NCI-H2107 (cell line): ENCODE results near the gene SV2C.

Source experiments
- DNase-seq: peaks from one replicate; lab custom pipeline; 2025; lab: John Stamatoyannopoulos, UW

The SV2C gene

GRCh38 chr5:76384189-76384588, 301.0 kb downstream of the SV2C start:
- no peak for DNase-seq

- DNase-seq: no peak
Observed at GRCh38 chr5:76384705-76385104, 301.5 kb downstream of the SV2C start.

GRCh38 chr5:76385540-76385939, 302.4 kb downstream of the SV2C start:
- no peak for DNase-seq

- no peak for DNase-seq
Observed at GRCh38 chr5:76386360-76386759, 303.2 kb downstream of the SV2C start.

GRCh38 chr5:76388236-76388635, 305.1 kb downstream of the SV2C start:
- no peak for DNase-seq

DNA sequence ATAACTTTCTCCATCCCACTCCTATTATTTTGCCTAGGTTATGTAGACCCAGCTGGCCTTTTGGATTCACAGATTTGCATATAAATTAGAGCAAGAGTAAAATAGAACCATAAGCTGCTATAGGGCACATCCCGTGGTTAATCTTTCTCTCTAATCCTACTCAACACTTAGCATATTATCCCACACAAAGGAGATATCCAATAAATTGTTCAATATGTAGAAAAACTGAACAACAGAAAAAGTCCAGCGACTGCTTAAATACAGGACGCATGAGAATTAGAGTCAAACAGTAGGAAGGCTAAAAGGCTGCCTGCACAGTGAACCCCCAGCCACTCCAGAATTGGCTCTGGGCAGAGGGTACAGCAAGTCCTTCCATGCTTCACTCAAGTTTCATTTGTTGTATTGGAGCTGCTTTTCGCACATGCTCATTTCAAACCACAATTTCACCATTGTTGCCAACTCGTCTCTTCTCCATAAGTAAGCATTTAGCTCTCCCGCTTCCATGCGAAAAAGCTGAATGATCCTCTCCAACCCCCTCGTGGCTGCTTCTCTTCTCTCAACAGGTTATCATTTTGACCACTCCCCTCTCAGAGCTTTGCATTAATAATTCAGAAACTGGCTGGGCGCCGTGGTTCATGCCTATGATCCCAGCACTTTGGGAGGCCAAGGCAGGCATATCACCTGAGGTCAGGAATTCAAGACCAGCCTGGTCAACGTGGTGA, 305.8 kb downstream of the SV2C start:
- no peak for DNase-seq

GRCh38 chr5:76389513-76390154, 306.5 kb downstream of the SV2C start:
- no peak for DNase-seq

DNA sequence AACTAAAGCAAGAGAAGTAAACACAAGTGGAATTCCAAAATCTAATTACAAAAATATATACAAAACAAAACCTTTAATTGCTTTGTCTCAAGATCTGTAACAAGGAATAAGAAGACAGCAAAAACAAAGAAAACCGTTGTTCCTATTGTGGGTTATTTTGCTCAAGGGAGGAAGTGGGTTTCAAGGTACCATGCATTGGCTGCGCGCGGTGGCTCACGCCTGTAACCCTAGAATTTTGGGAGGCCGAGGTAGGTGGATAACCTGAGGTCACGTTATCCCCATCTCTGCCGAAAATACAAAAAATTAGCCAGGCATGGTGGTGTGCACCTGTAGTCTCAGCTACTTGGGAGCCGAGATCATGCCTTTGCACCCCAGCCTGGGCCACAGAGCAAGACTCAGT, 307.8 kb downstream of the SV2C start:
- DNase-seq: no peak

GRCh38 chr5:76393035-76393680, 310.0 kb downstream of the SV2C start:
- no peak for DNase-seq

DNA sequence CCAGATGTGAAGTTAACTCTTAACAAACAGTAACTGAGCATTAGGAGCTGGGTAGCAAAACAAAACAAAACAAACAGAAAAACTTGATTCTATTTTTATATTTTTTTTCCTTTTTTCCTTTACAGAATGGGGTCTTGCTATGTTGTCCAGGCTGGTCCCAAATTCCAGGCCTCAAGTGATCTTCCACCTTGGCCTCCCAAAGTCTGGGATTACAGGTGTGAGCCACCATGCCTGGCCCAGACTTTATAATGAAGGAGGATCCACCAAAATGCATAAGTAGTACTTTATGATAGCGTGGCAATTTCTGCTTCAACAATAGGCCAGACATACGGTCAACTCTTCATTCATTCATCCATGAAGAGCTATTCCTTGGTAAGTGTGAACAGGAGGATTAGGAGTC, 314.0 kb downstream of the SV2C start:
- DNase-seq: no peak

DNA sequence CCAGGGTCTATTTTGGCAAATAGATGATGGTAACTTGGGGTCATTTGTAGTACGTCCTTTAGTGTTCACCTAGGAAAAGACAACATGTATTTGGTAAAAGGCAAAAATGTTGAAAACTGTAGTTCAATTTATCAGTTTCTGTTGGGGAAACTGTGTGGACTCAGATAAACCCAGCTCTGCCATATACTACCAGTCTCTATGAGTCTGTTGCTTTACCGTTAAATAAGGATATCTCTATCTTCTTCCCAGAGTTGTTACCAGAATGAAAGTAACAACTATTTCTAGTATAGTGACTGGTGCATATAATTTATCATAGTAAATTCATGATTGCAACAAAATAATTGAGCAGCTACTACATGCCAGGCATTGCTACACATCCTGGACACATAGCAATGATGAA, 316.1 kb downstream of the SV2C start:
- no peak for DNase-seq

DNA sequence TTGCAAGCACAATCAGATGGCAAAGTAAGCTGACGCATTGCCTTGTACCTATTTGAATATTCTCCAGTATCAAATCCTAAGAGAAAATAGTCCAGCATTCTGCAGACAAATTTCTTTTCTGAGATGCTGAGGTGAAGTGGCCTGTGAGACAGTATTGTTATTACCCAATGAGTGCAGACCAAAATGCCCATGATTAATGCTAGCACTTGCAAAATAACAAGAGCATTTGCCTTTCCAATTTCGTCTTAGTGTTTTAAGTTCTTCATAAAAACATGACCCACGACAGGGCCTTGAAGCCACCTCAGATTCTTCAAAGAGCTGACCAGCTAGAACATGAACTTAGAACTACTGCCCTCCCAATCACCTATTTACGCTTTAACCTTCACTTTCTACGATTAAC, 317.3 kb downstream of the SV2C start:
- no peak for DNase-seq

DNA sequence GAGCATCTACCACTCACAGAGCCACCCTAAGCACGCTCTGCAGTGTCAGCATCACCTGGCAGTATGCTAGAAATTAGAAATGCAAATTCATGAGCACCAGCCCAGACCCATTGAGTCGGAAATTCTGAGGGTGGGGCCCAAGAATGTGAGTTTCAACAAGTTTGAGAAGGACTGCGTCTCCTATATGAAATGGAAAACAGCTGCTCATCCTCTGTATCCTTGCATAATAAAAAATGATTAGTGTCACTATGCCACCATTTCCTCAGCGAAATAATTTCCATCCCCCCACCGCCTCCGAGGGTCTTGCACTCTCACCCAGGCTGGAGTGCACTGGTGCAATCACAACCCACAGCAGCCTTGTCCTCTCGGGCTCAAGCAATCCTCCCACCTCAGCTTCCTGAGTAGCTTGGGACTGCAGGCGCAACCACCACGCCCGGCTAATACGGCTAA, 318.6 kb downstream of the SV2C start:
- no peak for DNase-seq

DNA sequence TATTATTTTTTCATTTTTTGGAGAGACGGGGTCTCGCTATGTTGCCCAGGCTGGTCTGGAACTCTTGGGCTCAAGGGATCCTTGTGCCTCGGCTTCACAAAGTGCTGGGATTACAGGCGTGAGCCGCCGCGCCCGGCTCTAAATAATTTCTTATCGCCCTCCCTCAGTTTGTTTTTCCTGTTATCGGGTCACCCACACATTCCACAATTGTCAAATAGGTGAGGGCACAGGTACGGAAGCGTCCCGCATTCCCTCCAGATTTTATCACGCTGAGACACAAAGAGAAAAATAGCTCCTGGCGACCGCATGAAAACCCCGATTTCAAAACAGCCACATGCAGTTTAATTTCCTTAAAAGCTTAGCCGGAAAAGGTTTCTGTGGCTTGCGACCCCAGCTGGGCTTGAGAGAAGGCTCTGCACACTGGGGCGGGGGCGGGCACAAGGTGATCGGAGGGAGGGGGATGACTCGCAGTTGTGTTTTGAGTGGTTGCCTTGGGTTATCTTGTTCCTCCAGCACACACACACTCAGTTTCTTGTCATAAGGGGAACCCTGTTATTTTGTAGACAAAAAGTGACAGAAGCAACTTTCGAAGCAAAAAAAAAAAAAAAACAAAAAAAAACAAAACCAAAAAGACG, 319.2 kb downstream of the SV2C start:
- DNase-seq: no peak

GRCh38 chr5:76402886-76403765, 319.9 kb downstream of the SV2C start, which contains the start of gene IQGAP2:
Gene IQGAP2, plus strand, starts transcription at chr5:76403285. Its CDS starts 261 bp downstream, at chr5:76403546.
- no peak for DNase-seq
